Left colon (tissue), 2 donors: Measurements from ENCODE around the gene NR2F2. TPM values are rescaled to one million over a fixed set of nuclear protein-coding genes. Genes with fewer than 3 reads are reported as not detected.

Experiments used
- ATAC-seq: fragments of 200-7000 bp; cut with Tn5 transposase; one replicate; pipeline ENCODE4 v1.9.1; 2020; ENCODE audit warnings: mild to moderate bottlenecking, moderate library complexity
- DNase-seq, 2 donors: peaks; one replicate each; pipeline ENCODE4 v3.0.0-alpha.2; 2020
- intact Hi-C, 2 donors: fragments of 100-400 bp; cut with DNase I in 1 of 2; cut with micrococcal nuclease in 1 of 2; formaldehyde crosslinking; loops; one replicate each; pipeline versions ENCODE4 v1.11.2 to v1.14.0; 2022; cut with DNase I, micrococcal nuclease
- total RNA-seq, 2 donors: library from RNA; stranded (reverse); fragmentation: NEBNext Ultra II Directional; extraction: Animal tissue kit (Norgen Biotek cat#: 25700); gene quantifications; one replicate each; pipeline ENCODE4 v1.2.1, GENCODE V29; 2021
- donor health status: DM: no; HTN: no; CAD: no.
- donor health status: DM: yes; HTN: yes; CAD: no.

NR2F2 gene
- total RNA-seq, 2 donors from 2014 or later = 24.9 to 35.3 TPM

DNA sequence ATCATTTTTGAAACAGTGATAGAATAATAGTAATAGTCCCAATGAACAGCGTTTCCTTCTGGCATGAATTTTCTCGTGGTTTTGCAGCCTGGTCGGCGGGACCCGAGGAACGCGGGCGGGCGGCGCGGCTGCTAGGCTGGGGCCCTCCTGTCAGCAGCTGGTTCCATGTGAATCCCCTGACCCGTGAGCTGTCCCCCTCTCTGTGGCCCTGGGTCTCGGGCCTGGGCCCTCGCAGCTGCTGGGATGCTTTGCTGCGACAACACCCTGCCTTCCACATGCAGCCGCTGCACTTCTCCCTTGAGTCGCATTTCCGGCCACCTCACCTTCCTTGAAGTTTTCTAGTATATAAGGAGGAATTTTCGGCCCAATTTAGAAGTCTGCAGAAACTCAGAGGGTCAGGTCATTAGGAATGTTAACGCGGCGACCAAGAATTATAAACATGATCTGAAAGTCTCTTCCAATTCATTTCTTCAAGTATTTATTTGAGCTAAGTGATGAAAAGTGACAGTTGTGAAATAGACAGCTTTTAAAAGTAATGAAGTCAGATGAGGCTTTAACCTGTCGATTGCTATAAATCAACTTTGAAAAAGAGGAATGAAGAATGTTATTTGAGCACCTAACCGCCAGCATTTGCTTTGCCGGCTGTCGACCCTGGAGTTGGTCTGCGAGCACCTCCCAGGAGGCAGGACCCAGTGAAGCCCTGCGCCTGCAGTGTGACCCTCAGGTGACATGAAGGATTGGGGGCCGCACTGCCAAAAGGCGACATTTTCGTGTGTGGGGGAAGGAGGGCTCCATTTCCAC is 27.7 kb downstream of the NR2F2 start:
- ATAC-seq (no peak), DNase-seq (no peak)
- intact Hi-C loops = loop anchor here in 1 of 2 donors (10.0 kb wide), 2 partner anchors 537 to 1093 kb away; no protein-coding TSS in a partner anchor

DNA sequence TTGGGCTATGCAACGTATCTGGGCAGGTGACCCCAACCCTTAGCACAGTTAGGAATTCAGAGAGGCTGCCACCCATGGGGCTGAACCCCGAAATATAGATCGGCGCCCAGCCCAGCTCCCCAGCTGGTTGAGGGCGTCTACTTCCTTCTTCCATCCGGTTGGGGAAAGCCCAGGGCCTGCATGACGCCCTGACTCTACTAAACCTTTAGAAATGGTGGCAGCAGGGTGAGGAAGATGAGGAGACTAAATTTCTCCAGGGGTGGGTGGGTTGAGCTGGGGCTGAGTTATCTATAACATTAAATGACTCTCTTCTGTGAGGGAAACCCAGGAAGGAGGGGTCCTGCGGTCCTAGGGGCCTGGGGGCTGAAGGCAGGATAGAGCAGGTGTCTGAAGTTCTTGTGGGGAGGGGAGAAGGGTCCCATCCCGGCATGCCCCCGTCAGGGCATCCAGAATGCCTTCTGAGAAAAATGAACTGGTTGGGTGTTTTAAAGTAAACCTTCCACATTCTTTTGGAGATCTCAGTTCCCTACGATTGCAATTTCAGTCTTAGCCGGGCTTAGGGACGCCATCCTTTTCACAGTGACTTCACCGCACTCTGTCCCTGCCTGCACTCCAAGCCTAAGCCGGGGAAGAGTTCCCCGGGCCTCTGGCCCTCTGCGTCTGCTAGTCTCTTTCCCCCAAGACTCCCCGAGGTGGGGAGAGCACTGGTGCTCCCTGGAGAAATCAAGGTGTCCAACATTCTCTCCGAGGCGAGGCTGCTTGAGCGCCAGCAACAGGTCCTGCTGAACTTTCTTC is 28.5 kb downstream of the NR2F2 start:
- intact Hi-C loops = loop anchor here in 1 of 2 donors (10.0 kb wide), 2 partner anchors 536 to 1094 kb away; no protein-coding TSS in a partner anchor
- ATAC-seq (no peak), DNase-seq (no peak)

DNA sequence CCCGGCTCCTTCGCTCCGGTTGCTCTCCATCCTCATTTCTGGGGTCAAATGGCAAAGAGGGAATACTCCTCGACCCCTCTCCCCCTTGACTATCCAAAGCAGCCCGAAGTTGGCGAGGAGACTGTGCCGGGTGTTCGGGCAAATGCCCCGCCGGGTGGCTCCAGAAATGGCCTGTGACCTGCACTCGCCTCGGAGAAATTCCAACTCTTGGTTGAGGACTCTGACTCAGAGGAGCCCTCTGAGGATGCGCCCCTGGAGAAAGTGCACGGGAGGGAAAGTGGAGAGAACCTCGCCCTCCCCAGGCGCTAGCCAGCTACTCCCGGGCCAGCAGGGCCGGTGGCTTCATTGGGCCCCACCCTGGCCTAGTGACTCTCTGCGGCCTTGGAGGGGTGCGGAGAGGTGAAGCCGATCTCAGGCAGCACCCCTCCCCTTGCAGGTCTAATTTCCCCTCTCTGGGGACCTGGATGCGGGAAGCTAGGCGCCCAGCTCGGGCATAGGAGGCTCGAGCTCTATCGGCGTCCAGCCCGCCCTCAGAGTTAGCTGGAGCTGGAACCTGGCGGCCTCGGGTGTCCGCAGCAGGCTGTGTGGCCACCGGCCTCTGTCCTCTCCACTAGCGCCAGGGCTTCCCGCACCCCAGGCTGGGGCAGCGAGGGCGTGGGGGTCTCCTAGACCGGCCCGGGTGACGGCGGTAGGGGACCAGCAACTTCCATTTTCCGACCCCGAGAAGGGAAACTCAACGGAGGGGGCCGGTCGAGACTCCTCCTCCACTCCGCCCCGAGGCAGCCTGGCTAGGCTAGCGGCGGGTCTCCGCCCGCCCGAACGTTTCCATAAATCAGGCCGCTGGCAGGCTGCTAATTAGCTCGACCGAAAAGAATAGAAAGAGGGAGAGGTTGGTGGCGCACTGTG is 29.4 kb downstream of the NR2F2 start:
- no peak for DNase-seq
- ATAC-seq = no peak
- intact Hi-C loops = loop anchor here in 1 of 2 donors (10.0 kb wide), 2 partner anchors 535 to 1095 kb away; no protein-coding TSS in a partner anchor

DNA sequence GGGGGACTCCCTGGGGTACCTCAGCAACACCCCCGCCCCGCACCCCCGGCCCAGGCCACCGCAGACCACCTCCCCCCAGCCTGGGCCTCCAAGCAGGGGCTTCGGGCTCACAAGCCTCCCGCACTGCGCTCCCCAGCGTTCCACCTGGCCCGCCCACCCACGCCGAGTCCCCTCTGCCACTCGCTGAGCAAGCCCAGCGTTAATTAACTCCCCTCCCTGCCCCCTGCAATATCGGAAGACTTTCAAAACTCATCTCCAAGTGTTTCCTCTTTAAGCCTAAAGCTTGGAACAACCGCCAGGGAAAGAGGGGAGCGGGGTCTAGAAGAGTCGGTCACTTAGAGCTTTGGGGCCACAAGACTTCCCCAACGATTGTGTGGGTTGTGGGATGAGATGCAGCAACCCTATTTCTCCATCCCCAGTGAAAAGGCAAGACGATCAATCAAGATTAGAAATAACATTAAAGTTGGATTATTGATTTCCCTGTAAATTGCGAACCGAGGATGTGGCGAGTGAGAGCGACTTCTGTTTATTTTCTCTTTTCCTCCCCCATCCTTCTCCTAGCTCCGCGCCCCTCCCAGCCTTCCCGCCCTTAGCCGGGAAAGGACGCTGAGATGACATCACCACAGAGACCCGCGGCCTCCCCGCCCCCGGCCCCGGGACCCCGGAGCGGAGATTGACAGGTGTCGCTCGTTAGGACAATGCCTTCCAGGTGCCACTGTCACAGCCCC is 30.2 kb downstream of the NR2F2 start:
- intact Hi-C loops = no loop called here
- no peak for ATAC-seq

DNA sequence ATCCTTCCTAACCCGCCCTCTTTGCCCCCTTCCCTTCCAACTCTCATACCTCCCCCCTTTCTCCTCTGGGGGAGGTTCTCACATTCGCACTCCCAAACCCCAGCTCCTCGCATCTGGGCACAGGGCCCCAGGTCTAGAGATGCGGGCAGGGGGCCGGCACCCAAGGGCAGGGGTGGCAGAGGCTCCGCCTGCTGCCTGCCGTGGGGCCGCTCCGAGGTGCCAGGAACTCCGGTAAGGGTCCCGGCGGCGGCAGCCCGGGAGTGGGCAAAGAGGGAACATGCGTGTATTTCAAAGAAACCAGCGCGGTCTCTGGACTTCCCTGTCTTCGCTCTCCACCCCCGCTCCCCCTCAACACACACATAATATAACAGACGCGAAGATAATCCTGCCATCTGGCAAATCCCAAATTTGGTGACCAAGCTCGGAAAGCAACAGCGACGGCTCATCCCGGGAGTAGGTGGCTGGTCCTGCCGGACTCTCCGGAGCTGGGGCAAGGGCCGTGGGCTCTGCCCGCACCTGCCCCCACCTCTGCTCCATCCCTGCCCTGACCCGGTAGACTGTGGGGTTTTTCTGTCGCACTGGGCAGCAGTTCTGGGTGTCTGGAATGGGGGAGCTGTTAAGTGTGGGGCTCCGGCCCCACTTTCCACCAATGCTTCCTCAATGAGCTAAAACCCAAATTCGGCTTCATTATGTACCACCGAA is 31.0 kb downstream of the NR2F2 start:
- ATAC-seq (no peak), DNase-seq (no peak)

More for the DNA sequence above, 30.2 kb downstream of the NR2F2 start:
- DNase-seq = no peak

DNA sequence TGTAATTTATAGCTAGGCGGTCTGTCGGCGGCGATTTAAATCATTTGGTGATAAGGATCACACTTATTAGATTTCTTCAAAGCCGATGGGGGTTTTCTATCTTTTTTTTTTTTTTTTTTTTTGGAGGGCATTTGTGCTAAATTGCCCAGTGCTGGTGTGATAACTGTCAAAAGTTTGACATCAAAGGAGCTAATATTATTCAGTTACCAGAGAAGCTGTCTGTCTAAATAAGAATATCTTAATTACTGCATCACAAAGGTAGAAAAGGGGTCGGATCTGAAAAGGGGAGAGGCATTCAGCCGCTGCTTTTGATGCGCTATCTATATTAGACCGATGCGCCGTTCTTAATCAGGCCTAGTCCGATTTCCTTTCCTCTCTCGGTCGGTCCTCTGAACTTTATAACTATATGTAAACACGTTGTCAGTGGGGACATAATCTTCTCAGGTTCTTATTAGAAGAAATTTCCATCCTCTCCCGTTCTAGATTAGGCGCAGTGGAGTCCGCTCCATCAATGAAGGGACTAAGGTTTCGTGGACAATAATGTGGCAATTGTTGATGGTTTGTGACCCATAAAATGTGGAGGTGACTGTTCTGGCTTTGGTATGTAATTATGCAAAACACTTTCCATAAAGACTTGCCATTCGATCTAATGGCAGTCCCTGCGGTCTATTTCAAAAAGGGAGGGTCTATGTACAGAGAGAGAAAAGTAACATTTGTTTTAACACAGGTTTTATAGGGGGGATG is 31.7 kb downstream of the NR2F2 start:
- intact Hi-C loops = no loop called here
- DNase-seq (no peak), ATAC-seq (no peak)

More for the DNA sequence above, 31.0 kb downstream of the NR2F2 start:
- intact Hi-C loops = no loop called here

DNA sequence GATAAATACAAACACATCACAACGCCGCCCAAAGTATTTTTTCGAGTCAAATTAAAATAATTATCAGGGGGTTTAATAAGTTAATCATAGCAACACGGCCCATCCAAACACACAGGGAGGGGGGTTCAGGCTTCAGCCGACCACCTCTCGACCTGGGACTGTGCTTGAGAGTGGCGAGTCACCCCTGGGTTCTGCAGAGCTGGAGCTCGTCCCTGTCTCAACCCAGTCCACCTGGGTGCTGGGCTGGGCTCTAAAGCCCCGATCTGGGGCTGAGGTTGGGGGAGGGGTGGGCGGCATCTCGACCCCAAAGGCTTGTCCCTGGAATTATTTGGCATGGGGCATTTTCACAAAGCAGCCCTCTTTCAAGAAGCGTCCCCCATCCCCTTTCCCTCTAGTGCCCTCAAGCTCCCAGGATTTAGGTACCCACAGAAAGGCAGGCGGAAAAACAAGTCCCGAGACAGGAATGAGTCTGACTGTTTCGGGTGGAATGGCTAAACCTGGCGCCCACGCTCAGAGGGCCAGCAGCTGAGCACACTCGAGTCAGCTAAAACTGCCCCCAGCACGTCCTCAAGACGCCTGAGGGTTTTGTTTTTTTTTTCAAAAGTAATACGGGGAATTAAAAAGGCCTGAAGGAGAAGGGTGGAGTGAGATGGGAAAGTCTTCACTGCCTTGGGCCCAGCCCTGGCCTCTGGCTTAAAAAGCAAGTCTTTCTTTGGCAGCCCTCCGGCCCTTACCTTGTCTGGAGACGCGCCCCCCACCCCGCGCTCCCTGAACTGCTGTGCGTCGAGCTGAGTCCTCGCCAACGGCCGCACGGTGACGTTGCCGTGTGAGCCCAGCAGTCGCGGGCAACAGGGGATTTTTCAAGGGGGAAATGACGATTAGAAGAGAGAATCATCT is 32.5 kb downstream of the NR2F2 start:
- DNase-seq = no peak
- ATAC-seq = no peak
- intact Hi-C loops = no loop called here

DNA sequence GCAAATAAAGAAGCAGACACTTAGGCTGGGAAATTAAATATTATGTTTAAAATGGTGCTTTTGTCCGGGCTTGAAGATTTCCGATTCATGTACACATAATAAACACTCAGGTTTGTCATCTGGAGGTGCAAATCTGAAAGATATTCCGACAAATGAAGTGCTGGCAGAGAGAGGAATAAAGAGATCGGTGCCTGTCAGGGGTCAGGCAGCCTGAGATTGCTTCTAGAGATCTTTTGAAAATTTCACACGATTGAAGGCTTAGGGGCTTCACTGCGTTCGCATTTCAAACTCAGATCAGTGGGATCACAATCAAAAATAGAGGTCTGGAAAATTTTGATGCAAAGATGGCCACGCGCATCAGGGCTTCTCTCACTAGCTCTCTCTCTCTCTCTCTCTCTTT is 33.2 kb downstream of the NR2F2 start:
- intact Hi-C loops = no loop called here
- DNase-seq (no peak), ATAC-seq (no peak)

DNA sequence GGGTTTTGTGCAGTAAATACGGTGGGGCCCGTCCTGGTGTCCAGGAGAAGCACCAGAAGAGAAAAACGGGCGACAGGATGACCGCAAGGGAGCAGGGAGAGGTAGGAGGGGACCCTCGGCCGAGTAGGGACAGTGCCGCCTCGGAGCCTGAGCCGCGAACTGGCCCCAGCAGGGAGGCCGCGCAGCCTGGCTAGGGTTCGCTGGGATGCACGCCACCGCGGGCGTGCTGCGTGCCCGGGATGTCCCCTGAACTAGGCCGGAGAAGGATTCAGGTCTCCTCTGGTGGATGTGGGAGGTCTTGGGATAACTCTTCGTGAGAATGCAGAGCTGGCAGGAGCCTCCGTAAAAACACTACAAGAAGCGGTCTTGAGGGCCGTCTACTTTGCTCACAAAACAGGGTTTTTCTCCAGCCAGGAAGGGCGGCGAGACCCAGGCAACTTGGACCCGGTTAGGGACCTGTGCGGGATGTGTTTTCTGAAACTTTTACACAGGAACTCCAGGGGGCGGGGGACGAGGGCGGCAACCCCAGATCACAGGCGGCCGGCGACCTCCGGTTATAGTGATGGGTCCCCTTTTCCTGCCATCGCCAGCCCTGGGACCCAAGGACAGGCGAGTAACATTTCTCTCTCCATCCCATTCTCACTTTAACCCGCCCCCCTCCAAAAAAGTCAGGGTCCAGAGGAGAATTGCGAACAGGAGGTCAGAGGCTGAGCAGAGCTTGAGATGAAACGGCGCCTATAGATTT is 35.5 kb downstream of the NR2F2 start:
- intact Hi-C loops = no loop called here
- DNase-seq (no peak), ATAC-seq (no peak)

DNA sequence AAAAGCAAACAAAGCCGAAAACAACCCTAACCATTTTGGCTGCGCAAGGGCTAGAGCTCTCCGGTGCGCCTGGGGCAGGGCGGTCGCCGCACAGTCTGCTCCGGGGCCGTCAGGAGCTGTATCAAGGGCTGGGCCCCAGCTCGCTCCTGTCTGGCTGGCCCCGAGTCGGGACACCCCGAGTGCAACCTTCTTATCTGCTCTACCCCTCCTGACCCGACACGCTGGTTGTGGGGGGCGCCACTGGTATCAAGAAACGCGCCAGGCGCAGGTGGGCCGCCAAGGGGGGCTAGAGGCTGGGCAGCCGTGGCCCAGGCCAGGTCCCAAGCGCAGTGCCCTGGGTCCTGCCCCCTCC is 36.0 kb downstream of the NR2F2 start:
- no peak for DNase-seq
- intact Hi-C loops = no loop called here
- ATAC-seq = no peak

DNA sequence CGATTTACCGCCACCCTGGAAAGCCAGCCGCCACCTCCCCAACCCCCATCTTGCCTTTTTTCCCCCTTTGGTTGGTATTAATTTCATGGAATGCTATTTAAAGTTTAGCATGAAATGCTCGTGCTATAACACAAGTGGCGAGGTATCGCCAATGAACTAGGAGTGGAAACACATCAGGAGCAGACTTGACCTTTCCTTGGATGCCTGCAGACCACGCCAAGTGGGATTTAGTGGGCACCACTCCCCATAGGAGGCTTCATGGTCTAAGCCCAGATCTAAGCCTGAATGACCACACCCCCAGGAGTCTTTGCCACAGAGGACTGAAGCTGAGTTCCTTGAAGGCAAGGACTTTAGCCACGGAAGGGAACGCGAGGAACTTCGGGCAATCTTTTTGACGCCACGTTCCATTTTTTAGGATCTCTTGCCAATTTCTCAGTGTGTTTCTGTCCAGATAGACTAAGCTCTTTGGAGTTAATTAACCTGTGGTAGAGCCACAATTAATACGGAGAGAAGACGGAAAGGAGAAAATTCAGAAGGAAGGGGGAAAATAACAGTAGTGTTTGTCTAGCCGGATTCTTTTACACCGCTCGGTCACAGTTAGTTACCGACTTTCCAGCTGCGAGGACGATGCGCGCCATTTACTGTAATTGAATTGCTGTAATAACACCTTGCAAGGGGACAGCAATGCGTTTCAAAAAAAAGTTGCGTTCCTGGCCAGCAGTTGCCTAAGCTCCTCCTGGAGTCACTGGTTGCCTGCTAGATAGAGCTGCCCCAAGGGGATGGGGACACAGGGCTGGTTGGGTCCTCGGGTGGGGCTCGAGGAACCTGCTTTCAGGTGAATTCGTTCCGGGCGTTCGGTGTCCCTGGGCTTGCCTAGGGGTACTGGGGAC is 37.1 kb downstream of the NR2F2 start:
- ATAC-seq (no peak), DNase-seq (no peak)
- intact Hi-C loops = no loop called here

DNA sequence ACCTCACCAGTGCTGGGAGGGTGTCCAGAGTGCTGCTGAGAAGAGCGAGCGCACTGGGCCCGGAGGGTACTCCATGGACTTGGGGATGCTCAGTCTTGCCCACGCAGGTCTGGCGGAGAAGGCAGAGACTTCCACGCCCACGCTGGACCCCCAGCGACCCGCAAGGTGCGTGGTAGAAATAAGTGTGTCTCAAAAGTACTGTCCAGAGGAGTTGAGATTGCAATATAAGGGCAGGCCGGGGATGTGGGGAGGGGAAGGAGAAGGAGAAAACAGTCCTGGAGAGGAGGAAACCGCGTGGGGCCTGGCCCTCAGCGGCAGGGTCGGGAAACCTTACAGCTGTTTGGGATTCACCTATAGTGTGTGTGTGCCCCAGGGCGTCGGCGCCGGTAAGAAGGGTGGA is 38.9 kb downstream of the NR2F2 start:
- ATAC-seq = no peak
- intact Hi-C loops = no loop called here
- no peak for DNase-seq

DNA sequence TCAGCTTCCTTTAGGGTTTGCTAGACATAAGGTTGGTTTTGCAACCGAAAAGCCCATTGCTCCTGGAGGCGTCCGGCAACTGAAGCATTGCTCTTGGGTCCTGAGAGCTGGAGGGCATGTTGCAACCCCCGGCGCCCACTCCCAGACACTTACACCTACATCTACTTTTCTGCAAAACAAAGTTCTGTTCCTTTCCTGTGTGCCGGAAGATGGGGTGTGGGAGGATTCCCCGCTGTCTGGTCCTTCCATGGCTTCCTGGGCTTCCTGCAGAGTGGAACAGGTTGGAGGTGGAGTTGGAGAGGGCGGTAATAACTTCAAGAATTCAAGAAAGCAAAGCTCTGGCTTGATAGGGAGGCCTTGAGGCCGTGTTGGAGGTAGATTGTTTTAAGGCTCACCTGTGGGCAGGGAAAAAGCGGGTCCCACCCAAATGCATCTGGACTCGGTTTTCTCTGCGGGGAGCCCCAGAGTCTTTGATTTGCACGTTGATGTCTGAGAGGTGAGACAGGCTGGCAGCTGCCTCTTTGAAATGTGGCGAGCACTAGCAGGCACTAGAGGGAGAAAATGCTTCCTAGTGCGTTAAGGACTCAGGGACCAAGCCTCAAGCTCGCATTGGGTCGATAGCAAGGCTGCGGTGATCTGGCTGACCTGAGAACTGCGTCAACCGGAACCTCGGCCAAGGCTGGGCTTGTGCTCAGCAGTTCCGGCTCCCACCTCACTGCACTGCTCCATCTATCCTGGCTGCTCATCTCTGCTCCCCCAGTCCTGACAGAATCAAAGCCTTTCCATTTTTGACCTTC is 39.5 kb downstream of the NR2F2 start:
- DNase-seq (no peak), ATAC-seq (no peak)

DNA sequence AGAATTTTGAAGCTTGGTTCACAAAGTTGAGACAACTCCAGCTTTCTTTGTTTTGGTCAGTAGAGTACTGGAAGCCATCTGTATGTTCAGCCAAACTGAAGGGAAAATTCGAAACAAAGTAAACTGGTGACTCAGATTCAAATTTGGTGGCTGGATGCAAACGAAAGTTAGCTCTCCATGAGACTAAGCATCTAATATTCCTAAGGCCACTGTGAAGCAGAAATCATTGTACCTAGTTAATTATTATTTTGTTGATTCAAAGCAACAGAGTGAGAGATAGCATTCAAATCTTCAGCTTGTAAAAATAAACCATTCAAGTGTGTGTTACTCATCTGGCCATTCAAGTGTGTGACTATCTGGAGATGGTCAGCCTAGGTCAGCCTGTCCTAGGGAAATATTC is 42.1 kb downstream of the NR2F2 start:
- no peak for ATAC-seq
- intact Hi-C loops = no loop called here

More for the DNA sequence above, 39.5 kb downstream of the NR2F2 start:
- intact Hi-C loops = no loop called here

More for the DNA sequence above, 42.1 kb downstream of the NR2F2 start:
- no peak for DNase-seq
